ENCODE measurements around the gene ZFYVE19. TPM values are rescaled to one million over a fixed set of nuclear protein-coding genes. Genes with fewer than 3 reads are reported as not detected.

ZFYVE19 gene
- total RNA-seq, 4 donors from 2014 or later = 61.2 to 91.6 (median 69.9) TPM

DNA sequence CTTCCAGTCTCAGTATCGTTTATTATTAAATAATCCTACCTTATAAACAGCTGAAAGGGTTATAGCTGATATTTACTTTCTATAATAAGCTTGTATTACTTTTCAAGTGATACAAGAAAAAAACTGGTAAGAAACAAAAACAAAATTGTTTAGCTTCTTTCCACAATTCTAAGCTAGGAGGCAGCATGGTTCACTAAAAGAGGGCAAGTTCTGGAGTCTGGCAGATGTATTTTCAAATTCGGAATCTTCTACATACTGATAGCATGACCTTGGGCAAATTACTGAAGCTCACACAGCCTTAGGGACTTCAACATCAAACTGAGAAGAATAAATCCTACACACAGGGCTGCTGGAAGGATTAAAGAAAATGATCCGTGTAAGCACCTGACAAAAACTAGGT is 21.7 kb upstream of the ZFYVE19 start:
- intact Hi-C loops (cut with DNase I; ENCODE audit: low total_unique reads) = no loop called here
- Histone ChIP-seq H3K4me1 (peaks cover 4 to 52% (median 38%) of the 10 kb centered on the region in 4 donors), H3K27me3 (no peaks in the 10 kb centered on the region), H3K4me3 (no peak overlapping the region), H3K27ac (peak overlapping the region in 3 of 4 donors; percentile 72 to 83 (median 77)), H3K36me3 (no peaks in the 10 kb centered on the region), H3K9me3 (no peaks in the 10 kb centered on the region)
- in situ Hi-C loops (cut with MboI; ENCODE audit: low pct_ligation_motif_present in 1 of 4, low pct_unique_long_range_greater_than_20kb in 1 of 4, low sequenced_read_pairs in 3 of 4) = no loop called here
- no peak for DNase-seq
- WGBS, 2 donors (ENCODE audit: low coverage in 1 of 2) = 59 to 74% methylated on average over 3 of the region's 3 CpGs
- TF ChIP-seq, protein P1, sequence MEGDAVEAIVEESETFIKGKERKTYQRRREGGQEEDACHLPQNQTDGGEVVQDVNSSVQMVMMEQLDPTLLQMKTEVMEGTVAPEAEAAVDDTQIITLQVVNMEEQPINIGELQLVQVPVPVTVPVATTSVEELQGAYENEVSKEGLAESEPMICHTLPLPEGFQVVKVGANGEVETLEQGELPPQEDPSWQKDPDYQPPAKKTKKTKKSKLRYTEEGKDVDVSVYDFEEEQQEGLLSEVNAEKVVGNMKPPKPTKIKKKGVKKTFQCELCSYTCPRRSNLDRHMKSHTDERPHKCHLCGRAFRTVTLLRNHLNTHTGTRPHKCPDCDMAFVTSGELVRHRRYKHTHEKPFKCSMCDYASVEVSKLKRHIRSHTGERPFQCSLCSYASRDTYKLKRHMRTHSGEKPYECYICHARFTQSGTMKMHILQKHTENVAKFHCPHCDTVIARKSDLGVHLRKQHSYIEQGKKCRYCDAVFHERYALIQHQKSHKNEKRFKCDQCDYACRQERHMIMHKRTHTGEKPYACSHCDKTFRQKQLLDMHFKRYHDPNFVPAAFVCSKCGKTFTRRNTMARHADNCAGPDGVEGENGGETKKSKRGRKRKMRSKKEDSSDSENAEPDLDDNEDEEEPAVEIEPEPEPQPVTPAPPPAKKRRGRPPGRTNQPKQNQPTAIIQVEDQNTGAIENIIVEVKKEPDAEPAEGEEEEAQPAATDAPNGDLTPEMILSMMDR (IDR thresholded peaks at IDR 0.05) = peak in 1 of 5 experiments; percentile 8
- TF ChIP-seq POLR2A (IDR thresholded peaks at IDR 0.05) = no peak

DNA sequence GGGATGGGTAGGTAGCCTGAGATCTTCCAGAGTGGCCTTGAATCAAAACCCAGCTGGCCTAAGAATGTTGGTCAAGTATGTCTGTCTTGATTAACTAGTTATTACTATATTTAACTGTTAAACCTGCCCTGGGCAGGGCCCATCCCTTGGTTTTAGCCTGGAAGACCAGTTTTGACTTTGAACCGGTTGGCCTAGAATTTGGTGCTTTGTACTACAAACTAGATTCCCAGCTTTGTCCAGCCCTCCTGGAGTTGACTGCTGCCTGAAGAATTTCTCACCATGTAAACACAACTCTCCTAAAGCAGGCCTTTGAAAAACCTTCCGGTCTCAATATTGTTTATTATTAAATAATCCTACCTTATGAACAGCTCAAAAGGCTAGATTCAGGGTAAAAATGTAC is 21.1 kb upstream of the ZFYVE19 start:
- Histone ChIP-seq H3K4me1 (peaks cover 4 to 59% (median 40%) of the 10 kb centered on the region in 4 donors), H3K27ac (peak overlapping the region; percentile 72 to 83 (median 79)), H3K27me3 (no peaks in the 10 kb centered on the region), H3K9me3 (no peaks in the 10 kb centered on the region), H3K36me3 (no peaks in the 10 kb centered on the region), H3K4me3 (no peak overlapping the region)
- WGBS, 2 donors (ENCODE audit: low coverage in 1 of 2) = 49 to 73% methylated on average over 1 to 2 of the region's 2 CpGs
- no peak for TF ChIP-seq POLR2A (IDR thresholded peaks at IDR 0.05)
- no peak for DNase-seq
- in situ Hi-C loops (cut with MboI; ENCODE audit: low pct_ligation_motif_present in 1 of 4, low pct_unique_long_range_greater_than_20kb in 1 of 4, low sequenced_read_pairs in 3 of 4) (no loop called here), intact Hi-C loops (cut with DNase I; ENCODE audit: low total_unique reads) (no loop called here)

DNA sequence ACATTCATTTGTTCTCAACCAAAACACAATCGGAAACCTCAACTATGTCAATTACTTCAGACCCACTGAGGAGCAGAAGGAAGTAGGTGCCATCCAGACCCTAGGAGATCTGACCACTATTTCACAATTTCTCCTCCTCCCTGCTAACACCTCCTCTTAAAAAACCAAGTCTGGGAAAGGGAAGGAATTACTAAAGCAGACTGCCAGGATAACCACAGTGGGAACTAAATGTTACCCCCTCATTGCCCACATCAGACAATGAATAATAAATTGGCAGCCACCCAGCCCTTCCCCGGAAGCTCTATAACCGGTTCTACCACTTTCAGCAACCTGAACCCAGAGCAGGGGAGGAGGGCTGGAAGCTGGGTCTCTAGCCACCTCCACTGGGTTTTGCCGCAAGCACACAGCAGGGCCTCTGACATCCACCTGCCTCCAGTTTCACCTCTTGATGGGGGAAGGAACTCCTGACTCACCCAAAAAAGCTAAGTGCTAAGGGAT is 19.5 kb upstream of the ZFYVE19 start:
- TF ChIP-seq EP300 (IDR thresholded peaks at IDR 0.05; ENCODE audit: low read depth) = peak; percentile 20
- peak in 2 of 3 donors; percentile 34 to 60 for TF ChIP-seq POLR2AphosphoS5 (IDR thresholded peaks at IDR 0.05)
- TF ChIP-seq, protein P1 (IDR thresholded peaks at IDR 0.05) = no peak
- peak; percentile 85 for DNase-seq
- peaks cover 4 to 71% (median 40%) of the 10 kb centered on the region in 4 donors for H3K4me1 ChIP-seq
- no peaks in the 10 kb centered on the region for H3K36me3 ChIP-seq
- peak overlapping the region; percentile 72 to 83 (median 79) for H3K27ac ChIP-seq
- intact Hi-C loops (cut with DNase I; ENCODE audit: low total_unique reads) (no loop called here), in situ Hi-C loops (cut with MboI; ENCODE audit: low pct_ligation_motif_present in 1 of 4, low pct_unique_long_range_greater_than_20kb in 1 of 4, low sequenced_read_pairs in 3 of 4) (no loop called here)
- H3K4me3 ChIP-seq = no peak overlapping the region
- WGBS, 2 donors (ENCODE audit: low coverage in 1 of 2) = 30% methylated on average over 4 of the region's 4 CpGs; no CpG with 5 or more reads in 1 of the 2 donors
- H3K27me3 ChIP-seq = no peaks in the 10 kb centered on the region
- no peaks in the 10 kb centered on the region for H3K9me3 ChIP-seq

DNA sequence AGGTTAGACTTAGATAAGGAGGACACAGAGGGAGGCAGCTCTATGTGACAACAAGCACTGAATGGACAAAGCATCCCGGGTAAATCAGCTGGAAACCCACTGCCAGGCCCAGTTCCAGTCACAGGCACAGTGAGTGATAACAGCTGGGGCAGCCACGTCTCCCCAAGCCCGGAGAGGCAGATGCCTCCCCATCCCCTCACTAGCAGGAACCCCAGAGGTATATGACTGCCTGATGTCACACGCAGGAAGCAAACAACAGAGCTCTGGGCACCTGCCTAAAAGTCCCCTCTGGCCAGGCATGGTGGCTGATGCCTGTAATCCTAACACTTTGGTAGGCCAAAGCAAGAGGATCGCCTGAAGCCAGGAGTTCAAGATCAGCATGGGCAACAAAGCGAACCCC is 18.9 kb upstream of the ZFYVE19 start:
- intact Hi-C loops (cut with DNase I; ENCODE audit: low total_unique reads) = no loop called here

More for the DNA sequence above, 18.9 kb upstream of the ZFYVE19 start:
- Histone ChIP-seq H3K27me3 (no peaks in the 10 kb centered on the region), H3K4me3 (no peak overlapping the region), H3K27ac (peak overlapping the region; percentile 72 to 83 (median 79)), H3K4me1 (peaks cover 4 to 77% (median 42%) of the 10 kb centered on the region in 4 donors), H3K36me3 (no peaks in the 10 kb centered on the region), H3K9me3 (no peaks in the 10 kb centered on the region)
- DNase-seq = no peak
- TF ChIP-seq, protein P1 (IDR thresholded peaks at IDR 0.05) = no peak
- TF ChIP-seq EP300 (IDR thresholded peaks at IDR 0.05; ENCODE audit: low read depth) (no peak), POLR2AphosphoS5 (IDR thresholded peaks at IDR 0.05) (no peak), POLR2A (IDR thresholded peaks at IDR 0.05) (no peak)
- WGBS, 2 donors (ENCODE audit: low coverage in 1 of 2) = 68 to 100% methylated on average over 2 to 6 of the region's 6 CpGs
- in situ Hi-C loops (cut with MboI; ENCODE audit: low pct_ligation_motif_present in 1 of 4, low pct_unique_long_range_greater_than_20kb in 1 of 4, low sequenced_read_pairs in 3 of 4) = no loop called here

Measured in transverse colon (tissue), 4 donors.